Loucy (cell line): ENCODE results near the gene MNT.
A peak's percentile ranks its signal among the peaks of the same experiment; 100 is the strongest.

ENCODE experiments used
- H2AFZ ChIP-seq: fragments of 200-600 bp; sonication (generic); 2 replicates; pipeline ENCODE4 v1.6.0; 2016; ENCODE audit warnings: antibody characterized with exemption, mild to moderate bottlenecking, low read length, moderate library complexity
- H3F3A ChIP-seq: fragments of 200-600 bp; 2 replicates; pipeline ENCODE4 v1.6.0; 2016; ENCODE audit warnings: antibody characterized with exemption, low read depth, mild to moderate bottlenecking
- H3K27me3 ChIP-seq: fragments of 200-600 bp; sonication (generic); 2 replicates; pipeline ENCODE4 v1.6.1; 2014; ENCODE audit warnings: low read length, mild to moderate bottlenecking; ENCODE audit not compliant: insufficient read depth, poor library complexity, severe bottlenecking
- H3K36me3 ChIP-seq: fragments of 200-600 bp; sonication (generic); 2 replicates; pipeline ENCODE4 v1.6.1; 2016; ENCODE audit warnings: low read length; ENCODE audit not compliant: insufficient read depth
- H3K4me1 ChIP-seq: fragments of 200-600 bp; sonication (generic); 2 replicates; pipeline ENCODE4 v1.5.1; 2014; ENCODE audit warnings: low read length, mild to moderate bottlenecking; ENCODE audit not compliant: insufficient read depth, poor library complexity, severe bottlenecking
- H3K4me2 ChIP-seq: fragments of 200-600 bp; sonication (generic); 2 replicates; pipeline ENCODE4 v1.6.0; 2014; ENCODE audit warnings: antibody characterized with exemption, low read length, low read depth, mild to moderate bottlenecking; ENCODE audit not compliant: poor library complexity, severe bottlenecking
- H3K4me3 ChIP-seq: fragments of 200-600 bp; sonication (generic); 2 replicates; pipeline ENCODE4 v1.5.1; 2014; ENCODE audit warnings: low read length, mild to moderate bottlenecking, mixed read lengths; ENCODE audit not compliant: poor library complexity, severe bottlenecking
- H3K79me2 ChIP-seq: fragments of 200-600 bp; sonication (generic); 2 replicates; pipeline ENCODE4 v1.6.1; 2014; ENCODE audit warnings: low read length; ENCODE audit not compliant: insufficient read depth
- H3K9ac ChIP-seq: fragments of 200-600 bp; sonication (generic); 2 replicates; pipeline ENCODE4 v1.6.0; 2014; ENCODE audit warnings: mild to moderate bottlenecking, low read depth, low read length, moderate library complexity; ENCODE audit not compliant: poor library complexity, severe bottlenecking
- H3K9me2 ChIP-seq: fragments of 200-600 bp; sonication (generic); replicated peaks from 2 replicates; pipeline ENCODE4 v1.6.1; 2016; ENCODE audit warnings: low read depth, low read length, mixed read lengths
- H3K9me3 ChIP-seq: fragments of 200-600 bp; sonication (generic); 2 replicates; pipeline ENCODE4 v1.6.1; 2014; ENCODE audit warnings: mild to moderate bottlenecking, antibody characterized with exemption, low read length, low read depth; ENCODE audit not compliant: insufficient read depth
- H4K20me1 ChIP-seq: fragments of 200-600 bp; sonication (generic); 2 replicates; pipeline ENCODE4 v1.6.0; 2014; ENCODE audit warnings: antibody characterized with exemption, low read length, mild to moderate bottlenecking; ENCODE audit not compliant: insufficient read depth, poor library complexity, severe bottlenecking
- EZH2phosphoT487 ChIP-seq: fragments of 200-600 bp; IDR thresholded peaks from 2 replicates; pipeline ENCODE4 v1.6.1; 2018; ENCODE audit warnings: antibody characterized with exemption, mild to moderate bottlenecking, moderate library complexity, borderline replicate concordance
- TF ChIP-seq, protein P1 (sequence below): fragments of 200-600 bp; sonication (generic); conservative IDR thresholded peaks from 2 replicates; pipeline ENCODE4 v1.5.1; 2014; ENCODE audit warnings: mild to moderate bottlenecking, antibody characterized with exemption, low read length

MNT gene

DNA sequence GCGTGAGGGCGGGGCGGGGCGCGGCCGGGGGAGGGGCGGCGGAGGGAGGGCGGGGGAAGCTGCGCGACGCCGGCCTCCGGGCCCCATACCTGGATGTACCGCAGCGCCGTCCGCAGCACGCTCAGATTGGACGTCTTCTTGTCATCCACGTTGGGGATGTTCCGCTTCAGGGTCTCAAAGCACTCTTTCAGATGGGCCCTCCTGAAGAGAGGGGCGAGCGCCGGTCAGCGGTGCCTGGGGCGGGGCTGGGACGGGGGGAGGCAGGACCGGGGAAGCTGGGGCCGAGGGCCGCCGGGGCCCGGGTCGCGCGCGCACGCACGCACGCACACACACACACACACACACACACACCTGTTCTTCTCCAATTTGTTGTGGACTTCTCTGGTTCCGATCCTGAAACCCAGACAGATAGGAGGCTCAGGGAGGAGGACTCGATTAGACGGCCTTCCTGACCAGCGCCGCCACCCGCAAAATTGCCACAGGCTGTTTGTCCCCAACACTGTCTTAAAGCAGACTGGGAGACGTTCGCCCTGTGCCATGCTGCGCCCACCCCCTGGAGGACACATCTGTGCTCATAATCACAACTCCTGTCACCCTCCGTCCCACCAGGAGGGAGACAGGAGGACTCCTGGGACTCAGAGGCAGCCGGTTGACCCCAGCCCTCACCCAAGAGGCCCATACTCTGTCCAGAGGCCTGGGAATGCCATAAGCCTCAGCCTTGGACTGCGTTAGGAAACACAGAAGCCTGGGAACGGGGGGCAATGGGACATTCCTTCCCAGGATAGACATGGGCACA is 6.7 kb downstream of the MNT start:
- Histone ChIP-seq H3K4me2 (peak overlapping the region; percentile 85), H2AFZ (no peak overlapping the region), H3K4me3 (peak overlapping the region; percentile 57), H3K36me3 (no peaks in the 10 kb centered on the region), H3F3A (no peaks in the 10 kb centered on the region), H3K27me3 (no peaks in the 10 kb centered on the region), H3K9ac (no peak overlapping the region), H3K9me2 (no peaks in the 10 kb centered on the region), H3K4me1 (peaks cover 49% of the 10 kb centered on the region), H3K9me3 (no peaks in the 10 kb centered on the region), H3K79me2 (peaks cover 68% of the 10 kb centered on the region), H4K20me1 (peaks cover 75% of the 10 kb centered on the region)
- TF ChIP-seq EZH2phosphoT487, result no peak
- TF ChIP-seq, protein P1, sequence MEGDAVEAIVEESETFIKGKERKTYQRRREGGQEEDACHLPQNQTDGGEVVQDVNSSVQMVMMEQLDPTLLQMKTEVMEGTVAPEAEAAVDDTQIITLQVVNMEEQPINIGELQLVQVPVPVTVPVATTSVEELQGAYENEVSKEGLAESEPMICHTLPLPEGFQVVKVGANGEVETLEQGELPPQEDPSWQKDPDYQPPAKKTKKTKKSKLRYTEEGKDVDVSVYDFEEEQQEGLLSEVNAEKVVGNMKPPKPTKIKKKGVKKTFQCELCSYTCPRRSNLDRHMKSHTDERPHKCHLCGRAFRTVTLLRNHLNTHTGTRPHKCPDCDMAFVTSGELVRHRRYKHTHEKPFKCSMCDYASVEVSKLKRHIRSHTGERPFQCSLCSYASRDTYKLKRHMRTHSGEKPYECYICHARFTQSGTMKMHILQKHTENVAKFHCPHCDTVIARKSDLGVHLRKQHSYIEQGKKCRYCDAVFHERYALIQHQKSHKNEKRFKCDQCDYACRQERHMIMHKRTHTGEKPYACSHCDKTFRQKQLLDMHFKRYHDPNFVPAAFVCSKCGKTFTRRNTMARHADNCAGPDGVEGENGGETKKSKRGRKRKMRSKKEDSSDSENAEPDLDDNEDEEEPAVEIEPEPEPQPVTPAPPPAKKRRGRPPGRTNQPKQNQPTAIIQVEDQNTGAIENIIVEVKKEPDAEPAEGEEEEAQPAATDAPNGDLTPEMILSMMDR, result no peak

DNA sequence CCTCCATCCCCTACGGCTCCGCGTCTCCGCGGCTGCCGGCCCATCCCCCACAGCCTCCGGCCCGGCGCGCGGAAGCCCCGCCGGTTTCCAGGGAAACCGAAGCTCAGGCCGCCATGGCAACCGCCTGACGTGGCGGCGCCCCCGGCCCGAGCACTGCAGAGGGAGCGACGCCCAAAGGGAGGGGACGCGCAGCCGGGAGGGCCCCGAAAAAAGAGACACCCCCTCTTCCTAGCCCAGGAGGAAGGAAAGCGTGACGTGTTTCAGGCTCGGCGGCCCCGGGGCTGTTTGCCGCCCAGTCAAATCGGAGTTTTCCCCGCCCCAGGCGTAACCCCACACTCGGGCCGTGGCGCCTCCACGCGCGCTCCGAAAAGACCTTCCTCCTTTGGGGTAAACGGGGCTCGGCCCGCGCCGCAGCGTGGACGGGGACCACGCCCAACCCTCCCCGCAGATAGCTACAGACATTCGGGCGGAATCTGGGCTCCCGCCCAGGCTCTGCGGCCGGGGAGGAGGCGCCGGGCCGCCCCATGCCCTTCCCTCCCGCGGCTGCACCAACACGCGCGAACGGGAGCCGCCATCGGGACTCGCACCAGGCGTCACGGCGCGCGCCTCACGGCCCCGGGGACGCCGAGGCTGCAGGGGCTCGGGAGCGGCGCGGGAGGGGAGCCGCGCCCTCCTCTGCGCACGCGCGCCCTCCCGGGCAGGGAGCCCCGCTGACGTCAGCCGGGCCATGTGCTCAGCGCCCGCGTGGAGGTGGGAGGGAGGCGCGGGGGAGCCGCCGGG is 7.5 kb downstream of the MNT start:
- Histone ChIP-seq H2AFZ (peak overlapping the region; percentile 85), H3F3A (no peaks in the 10 kb centered on the region), H4K20me1 (peaks cover 67% of the 10 kb centered on the region), H3K36me3 (no peaks in the 10 kb centered on the region), H3K9me2 (no peaks in the 10 kb centered on the region), H3K79me2 (peaks cover 60% of the 10 kb centered on the region), H3K4me3 (peak overlapping the region; percentile 88), H3K27me3 (no peaks in the 10 kb centered on the region), H3K4me2 (peak overlapping the region; percentile 85), H3K9ac (peak overlapping the region; percentile 63), H3K4me1 (peaks cover 43% of the 10 kb centered on the region), H3K9me3 (no peaks in the 10 kb centered on the region)
- TF ChIP-seq, protein P1, result no peak
- no peak for TF ChIP-seq EZH2phosphoT487

DNA sequence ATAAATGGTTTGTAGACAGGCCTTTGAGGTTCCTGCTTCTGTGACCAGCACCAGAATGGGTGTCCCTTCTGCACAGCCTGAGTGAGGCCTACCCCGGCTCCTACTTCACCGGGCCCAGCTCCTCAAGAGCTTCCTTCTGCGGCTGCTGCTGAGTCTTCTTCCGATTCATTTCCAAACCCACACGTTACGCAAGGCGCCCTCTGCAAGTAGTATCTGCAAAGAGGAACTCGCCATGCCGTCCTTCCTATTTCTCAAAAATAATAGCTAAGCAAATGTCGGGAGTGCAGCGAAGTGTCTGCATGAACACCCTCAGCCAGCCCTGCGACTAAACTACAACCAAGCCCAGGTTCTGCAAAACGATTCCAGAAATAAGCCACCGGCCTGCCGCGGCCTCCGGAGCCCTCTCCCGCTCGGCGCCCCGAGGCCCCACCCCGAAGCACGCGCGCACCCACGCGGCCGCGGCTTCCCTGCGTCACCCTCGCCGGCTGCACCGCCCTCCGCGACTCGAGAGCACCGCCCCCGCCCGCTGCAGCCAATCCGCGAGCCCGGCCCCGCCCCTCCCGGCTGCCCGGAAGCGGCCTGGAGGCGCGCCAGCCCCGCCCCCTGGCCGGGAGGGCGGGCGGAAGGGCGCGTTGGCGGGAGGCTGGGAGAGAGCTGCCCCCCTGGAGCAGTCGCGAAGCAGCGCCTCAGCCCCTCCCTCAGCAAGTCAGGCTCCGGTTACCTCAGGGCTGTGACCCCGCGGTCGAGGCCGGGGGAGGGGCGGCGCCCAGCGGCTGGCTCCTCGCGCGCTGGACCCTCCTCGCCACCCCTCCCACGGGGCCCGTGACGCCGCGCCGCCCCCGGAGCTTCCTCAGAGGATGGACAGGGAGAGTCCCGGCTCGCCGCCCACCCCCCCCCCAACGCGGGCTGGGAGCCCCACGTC is 8.3 kb downstream of the MNT start:
- peak overlapping the region; percentile 85 for H3K4me2 ChIP-seq
- H3K27me3 ChIP-seq, result no peaks in the 10 kb centered on the region
- H2AFZ ChIP-seq, result peak overlapping the region; percentile 85
- peaks cover 52% of the 10 kb centered on the region for H3K79me2 ChIP-seq
- peak overlapping the region; percentile 88 for H3K4me3 ChIP-seq
- no peaks in the 10 kb centered on the region for H3K9me3 ChIP-seq
- no peaks in the 10 kb centered on the region for H3K36me3 ChIP-seq
- TF ChIP-seq, protein P1, result no peak
- TF ChIP-seq EZH2phosphoT487, result no peak
- peak overlapping the region; percentile 70 for H3K9ac ChIP-seq
- peaks cover 58% of the 10 kb centered on the region for H4K20me1 ChIP-seq
- H3K4me1 ChIP-seq, result peaks cover 35% of the 10 kb centered on the region
- no peaks in the 10 kb centered on the region for H3K9me2 ChIP-seq
- no peaks in the 10 kb centered on the region for H3F3A ChIP-seq
